GM12878 (cell line): ENCODE results near the gene PCDHGB5. TPM values are rescaled to one million over a fixed set of nuclear protein-coding genes. Genes with fewer than 3 reads are reported as not detected.
"Not testable (repeated sequence)": the region's sequence is repeated elsewhere in the genome, so short reads cannot be mapped to it uniquely, and the experiment has no call there.

Source experiments
- ATAC-seq: fragments of 200-7000 bp; cut with Tn5 transposase; 3 replicates; pipeline ENCODE4 v1.9.1; 2020; ENCODE audit warnings: mild to moderate bottlenecking, moderate library complexity
- BruUV-seq: library from RNA; stranded (reverse); fragments of 400-500 nt; replicated peaks from 2 replicates; lab custom pipeline; 2021; lab: Mats Ljungman, UMichigan
- CTCF ChIA-PET: fragments of 300-600 bp; sonication (Branson Sonifier 250); formaldehyde crosslinking; extraction: SDS; loops from one replicate; lab custom pipeline; 2021; ENCODE audit warnings: inconsistent platforms; lab: Yijun Ruan, JAX
- POLR2A ChIA-PET: fragments of 350-600 bp; formaldehyde crosslinking; extraction: SDS; loops from one replicate; lab custom pipeline; 2021; ENCODE audit warnings: inconsistent platforms; lab: Charles Lee
- RAD21 ChIA-PET: fragments of 300-600 bp; sonication (Branson Sonifier 250); formaldehyde crosslinking; loops from one replicate; lab custom pipeline; 2023; ENCODE audit warnings: antibody characterized with exemption; ENCODE audit not compliant: unreplicated experiment; lab: Charles Lee
- SMC1A ChIA-PET: fragments of 300-600 bp; sonication (Branson Sonifier 250); formaldehyde crosslinking; loops from one replicate; lab custom pipeline; 2023; ENCODE audit not compliant: unreplicated experiment, uncharacterized antibody; lab: Charles Lee
- DNase-seq: peaks from one replicate; pipeline ENCODE4 v3.0.0-alpha.2; 2011; ENCODE audit warnings: low read depth, low spot score
- FAIRE-seq: peaks from 3 replicates; lab custom pipeline; 2011; peaks lifted over from hg19 to GRCh38; lab: Jason Lieb, UNC
- H2AFZ ChIP-seq: 2 replicates; pipeline ENCODE4 v1.6.0; 2011; ENCODE audit warnings: low read depth, low read length, control low read depth; ENCODE audit not compliant: control insufficient read depth
- H3K27ac ChIP-seq: 2 replicates; pipeline ENCODE4 v1.5.1; 2011; ENCODE audit warnings: control low read depth; ENCODE audit not compliant: control insufficient read depth, insufficient read depth
- H3K27me3 ChIP-seq, 2 experiments: replicated peaks in 1 of 2; 2 replicates each; pipeline versions ENCODE4 v1.6.0 to v1.6.1; 2011; ENCODE audit warnings: low read length in 1 of 2; ENCODE audit not compliant: control insufficient read depth in 2 of 2, insufficient read depth in 2 of 2
- H3K36me3 ChIP-seq, 2 experiments: 2 replicates each; pipeline ENCODE4 v1.5.1; 2011; ENCODE audit warnings: low read length in 1 of 2; ENCODE audit not compliant: control insufficient read depth in 2 of 2, insufficient read depth in 2 of 2
- H3K4me1 ChIP-seq: 2 replicates; pipeline ENCODE4 v1.6.1; 2011; ENCODE audit warnings: mild to moderate bottlenecking, low read length, moderate library complexity, mixed read lengths; ENCODE audit not compliant: control insufficient read depth, insufficient read depth
- H3K4me2 ChIP-seq: 2 replicates; pipeline ENCODE4 v1.6.0; 2011; ENCODE audit warnings: control low read depth; ENCODE audit not compliant: control insufficient read depth, insufficient read depth
- H3K4me3 ChIP-seq: fragments of 200-600 bp; sonication (generic); 2 replicates; pipeline ENCODE4 v1.5.1; 2016
- H3K79me2 ChIP-seq: 2 replicates; pipeline ENCODE4 v1.6.0; 2011; ENCODE audit warnings: low read length; ENCODE audit not compliant: control insufficient read depth, insufficient read depth
- H3K9ac ChIP-seq: 2 replicates; pipeline ENCODE4 v1.8.0; 2011; ENCODE audit warnings: low read length, control low read depth, mixed read lengths; ENCODE audit not compliant: control insufficient read depth, insufficient read depth
- H3K9me3 ChIP-seq: replicated peaks from 3 replicates; pipeline ENCODE4 v1.5.1; 2011; ENCODE audit warnings: mild to moderate bottlenecking, low read length; ENCODE audit not compliant: control insufficient read depth, insufficient read depth
- H4K20me1 ChIP-seq: 2 replicates; pipeline ENCODE4 v1.6.0; 2011; ENCODE audit not compliant: control insufficient read depth, insufficient read depth
- BHLHE40 ChIP-seq, 2 experiments: fragments of 450-650 bp in 1 of 2; IDR thresholded peaks; 2 replicates each; pipeline ENCODE4 v1.6.1; 2011 to 2017; ENCODE audit warnings: low read depth in 2 of 2, borderline replicate concordance in 1 of 2, improper control_type of control experiment in 1 of 2, low read length in 1 of 2, mild to moderate bottlenecking in 1 of 2
- CREB1 ChIP-seq: IDR thresholded peaks from 2 replicates; pipeline ENCODE4 v1.6.1; 2012; ENCODE audit warnings: low read depth, mild to moderate bottlenecking, inconsistent platforms
- CTCF ChIP-seq, 3 experiments: IDR thresholded peaks in 2 of 3; conservative IDR thresholded peaks in 1 of 3; 2 replicates each; pipeline ENCODE4 v1.5.1; 2011; ENCODE audit warnings: low read depth in 3 of 3, low read length in 3 of 3, mild to moderate bottlenecking in 3 of 3, control low read depth in 2 of 3, moderate library complexity in 2 of 3, inconsistent platforms in 1 of 3, mixed read lengths in 1 of 3; ENCODE audit not compliant: control insufficient read depth in 2 of 3, insufficient read depth in 1 of 3; ENCODE audit errors: extremely low read depth in 1 of 3
- EED ChIP-seq: sonication (generic); IDR thresholded peaks from 2 replicates; pipeline ENCODE4 v1.6.1; 2016; ENCODE audit warnings: antibody characterized with exemption, low read depth
- IKZF2 ChIP-seq, 2 experiments: fragments of 450-650 bp; IDR thresholded peaks; 2 replicates each; pipeline ENCODE4 v1.6.1; 2017; ENCODE audit warnings: mild to moderate bottlenecking in 2 of 2, moderate library complexity in 2 of 2
- NRF1 ChIP-seq: conservative IDR thresholded peaks from 2 replicates; pipeline ENCODE4 v1.6.1; 2011; ENCODE audit warnings: mild to moderate bottlenecking, low read depth, low read length, improper control_type of control experiment
- RAD21 ChIP-seq: IDR thresholded peaks from 2 replicates; pipeline ENCODE4 v1.6.1; 2011; ENCODE audit warnings: mild to moderate bottlenecking, low read depth, low read length, moderate library complexity; ENCODE audit not compliant: insufficient read depth
- RUNX3 ChIP-seq: IDR thresholded peaks from 2 replicates; pipeline ENCODE4 v1.6.1; 2012; ENCODE audit warnings: low read length, inconsistent platforms
- SMARCA5 ChIP-seq: fragments of 450-650 bp; IDR thresholded peaks from 2 replicates; pipeline ENCODE4 v1.6.1; 2017; ENCODE audit warnings: mild to moderate bottlenecking
- SMC3 ChIP-seq: IDR thresholded peaks from 2 replicates; pipeline ENCODE4 v1.6.1; 2011; ENCODE audit warnings: low read length, improper control_type of control experiment, borderline replicate concordance
- YY1 ChIP-seq: IDR thresholded peaks from 2 replicates; pipeline ENCODE4 v1.6.1; 2011; ENCODE audit warnings: low read depth, mild to moderate bottlenecking, low read length
- ZNF384 ChIP-seq: IDR thresholded peaks from 2 replicates; pipeline ENCODE4 v1.6.1; 2012; ENCODE audit warnings: low read depth, mild to moderate bottlenecking, low read length, improper control_type of control experiment, borderline replicate concordance
- WGBS: methylation state at CpG from one replicate; pipeline ENCODE4 v1.1.6; 2016; ENCODE audit warnings: low lambda C conversion rate; ENCODE audit not compliant: insufficient replicate concordance, insufficient coverage; ENCODE audit errors: missing lambda C conversion rate; 5-methylcytosine and 5-hydroxymethylcytosine counted together
- in situ Hi-C: fragments of 300-500 bp; cut with MboI; formaldehyde crosslinking; loops from 9 replicates; pipeline ENCODE4 v1.14.3; 2018; ENCODE audit warnings: mixed read lengths
- intact Hi-C: fragments of 100-400 bp; cut with micrococcal nuclease; formaldehyde crosslinking; loops from one replicate; pipeline ENCODE4 v1.14.2; 2022; ENCODE audit not compliant: unreplicated experiment
- polyA plus RNA-seq, 11 experiments: library from polyadenylated mRNA; depleted of rRNA in 4 of 11; unstranded in 6 of 11; stranded (reverse) in 5 of 11; fragments of >200 nt; fragmentation: Nextera tagmentation in 4 of 11; fragmentation: Illumina TruSeq in 1 of 11; extraction: Ambion mirVana in 4 of 11; extraction: Trizol in 1 of 11; gene quantifications; 1 replicate in 1 of 11; 2 replicates in 10 of 11; pipeline versions ENCODE4 v1.2.1 to v1.2.3, GENCODE V29; 2011 to 2016; ENCODE audit warnings: inconsistent platforms in 2 of 11, missing spikeins in 2 of 11, low read depth in 1 of 11
- total RNA-seq, 4 experiments: library from RNA; depleted of rRNA in 3 of 4; stranded (reverse); fragments of >200 nt in 3 of 4; fragmentation: Illumina TruSeq in 1 of 4; extraction: Trizol in 1 of 4; gene quantifications; 2 replicates each; pipeline versions ENCODE4 v1.2.1 to v1.2.3, GENCODE V29; 2013 to 2021

PCDHGB5 gene
- total and polyA plus RNA-seq, 10 of the 15 experiments (the other 5 are each of a cell fraction or from before 2014, with no cell fraction given), result 0.02 to 2.3 (median 1.3) TPM; not detected in 1

- H3K27ac ChIP-seq, H3K4me1 ChIP-seq, POLR2A ChIA-PET, H3K79me2 ChIP-seq, DNase-seq, H3K9ac ChIP-seq: not testable (repeated sequence)
- TF ChIP-seq BHLHE40 (IDR thresholded peaks at IDR 0.05; ENCODE audit: borderline replicate concordance in 1 of 2, low read depth in 2 of 2, low read length in 1 of 2), result peak in 1 of 2 experiments; percentile 49; a peak in 2 of 4 replicates
- TF ChIP-seq, all 136 proteins: peak for 1; not testable (repeated sequence) for 135
- ChIA-PET SMC1A (interaction anchor here (3.2 to 7.4 kb wide), 2 partner anchors 143 to 149 kb away, joined by 24 to 67 read pairs; no protein-coding TSS in a partner anchor), CTCF (interaction anchor here (1.0 to 10.9 kb wide), 5 partner anchors 95 to 148 kb away, joined by 6 to 245 read pairs (median 41); no protein-coding TSS in a partner anchor), RAD21 (interaction anchor here (3.1 to 3.3 kb wide), 2 partner anchors 149 kb away, joined by 28 to 42 read pairs; no protein-coding TSS in a partner anchor)
- BruUV-seq, FAIRE-seq, H4K20me1 ChIP-seq, ATAC-seq, H3K4me3 ChIP-seq, H3K27me3 ChIP-seq, H3K4me2 ChIP-seq, intact Hi-C loops, H3K36me3 ChIP-seq, H2AFZ ChIP-seq: not testable (repeated sequence)
- H3K9me3 ChIP-seq, result peaks cover 10% of the 10 kb centered on the region; the same call in 1 of the 3 replicates
- 85% methylated on average over 19 of the region's 24 CpGs for WGBS
- in situ Hi-C loops, result loop anchor here (5.0 kb wide), 1 partner anchor 147 kb away; no protein-coding TSS in a partner anchor
These were observed 17.5 kb downstream of the PCDHGB5 start for GRCh38 chr5:141415275-141415618.

- BruUV-seq, result not testable (repeated sequence)
These were observed 19.9 kb downstream of the PCDHGB5 start, which contains the start of gene PCDHGB7 for GRCh38 chr5:141417494-141418172. PCDHGB7 (plus strand) TSS chr5:141417677; CDS start chr5:141417860, 183 bp downstream.

More at GRCh38 chr5:141417494-141418172, 19.9 kb downstream of the PCDHGB5 start, which contains the start of gene PCDHGB7:
- not testable (repeated sequence) for H3K27ac ChIP-seq, H3K9ac ChIP-seq, H3K4me1 ChIP-seq, H3K79me2 ChIP-seq, H3K9me3 ChIP-seq, H4K20me1 ChIP-seq, H3K36me3 ChIP-seq, H3K27me3 ChIP-seq, DNase-seq
- ATAC-seq (peak; percentile 86), FAIRE-seq (peak; percentile 54)
- H2AFZ ChIP-seq, result peak within 1 kb of the TSS; percentile 70
- H3K4me2 ChIP-seq, result peak within 1 kb of the TSS; percentile 22; the same call in 1 of the 2 replicates
- ChIA-PET POLR2A (interaction anchor here (2.3 kb wide), 1 partner anchor 146 kb away, joined by 8 read pairs; no protein-coding TSS in a partner anchor), RAD21 (interaction anchor here (0.6 to 3.1 kb wide), 11 partner anchors 58 to 177 kb away, joined by 3 to 28 read pairs (median 4); partner anchors contain the start of gene PCDHGC3), SMC1A (interaction anchor here (0.8 to 7.4 kb wide), 12 partner anchors 11 to 150 kb away, joined by 3 to 67 read pairs (median 4); partner anchors contain the start of gene PCDHGA12), CTCF (interaction anchor here (0.6 to 10.9 kb wide), 21 partner anchors 13 to 161 kb away, joined by 3 to 245 read pairs (median 7); partner anchors contain the start of genes PCDHGA12, PCDHGB3, PCDHGC3 and TAF7)
- in situ Hi-C loops (loop anchor here (5.0 kb wide), 1 partner anchor 145 kb away; no protein-coding TSS in a partner anchor), intact Hi-C loops (loop anchor here (1.0 kb wide), 2 partner anchors 141 to 147 kb away; no protein-coding TSS in a partner anchor)
- WGBS, result 41% methylated on average over 47 of the region's 47 CpGs
- peak within 1 kb of the TSS; percentile 59 for H3K4me3 ChIP-seq
- TF ChIP-seq NRF1 (0 out of 2 replicates have a peak, but pooled peaks have one; percentile 19), RUNX3 (peak; percentile 25; the same call in 1 of the 2 replicates), YY1 (0 out of 2 replicates have a peak, but pooled peaks have one; percentile 42), CTCF (IDR thresholded peaks at IDR 0.05 in 2 of 3, conservative IDR thresholded peaks at IDR 0.05 in 1 of 3; ENCODE audit: control insufficient read depth in 2 of 3, extremely low read depth in 1 of 3, insufficient read depth in 1 of 3, low read depth in 3 of 3, low read length in 3 of 3) (peak; percentile 68 to 90 (median 89)), RAD21 (peak; percentile 70), ZNF384 (0 out of 2 replicates have a peak, but pooled peaks have one; percentile 55), IKZF2 (IDR thresholded peaks at IDR 0.05) (peak in 1 of 2 experiments; percentile 42; a peak in 1 of 4 replicates), CREB1 (0 out of 2 replicates have a peak, but pooled peaks have one; percentile 32), EED (0 out of 2 replicates have a peak, but pooled peaks have one; percentile 26), SMC3 (peak; percentile 64), SMARCA5 (peak; percentile 43; the same call in 1 of the 2 replicates)
- TF ChIP-seq, all 136 proteins: peak for 11; not testable (repeated sequence) for 125
